T-helper 1 cell treated with Interleukin-12 subunit alpha and Interleukin-12 subunit beta and Interleukin-4 antibody, amounts not matched to agents 30 ng/mL and 1 ng/mL, for 36 hours (primary cell): Measurements from ENCODE around the gene NKX6-1. TPM values are rescaled to one million over a fixed set of nuclear protein-coding genes. Genes with fewer than 3 reads are reported as not detected.

Experiments used
- intact Hi-C: fragments of 100-400 bp; cut with micrococcal nuclease; formaldehyde crosslinking; loops from one replicate; pipeline ENCODE4 v1.15.1; 2024
- total RNA-seq: library from RNA; stranded (reverse); gene quantifications from 2 replicates; pipeline ENCODE4 v1.2.3, GENCODE V29; 2022

NKX6-1 gene
- total RNA-seq, 1 donor from 2014 or later, result not detected

DNA sequence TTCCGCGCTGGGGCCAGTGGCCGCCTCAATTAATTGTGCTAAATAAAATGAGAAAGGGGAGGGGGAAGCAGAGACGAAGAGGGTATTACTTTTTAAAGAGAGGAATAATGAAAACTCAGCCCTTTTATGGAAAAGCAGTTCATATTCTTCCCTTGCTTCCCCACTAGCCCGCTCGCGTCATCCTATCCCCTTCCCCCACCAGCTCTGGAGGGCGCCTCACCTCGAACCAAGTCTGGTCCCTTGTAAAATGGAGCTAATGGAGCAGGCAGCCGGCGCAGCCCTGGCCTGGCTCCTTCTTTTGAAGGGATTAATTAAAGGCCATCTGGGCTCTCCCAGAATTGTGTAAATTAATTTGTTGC, 511 bp upstream of the NKX6-1 start:
- intact Hi-C loops, result loop anchor here (10.0 kb wide), 1 partner anchor 465 kb away; the partner anchor contains the start of gene WDFY3

DNA sequence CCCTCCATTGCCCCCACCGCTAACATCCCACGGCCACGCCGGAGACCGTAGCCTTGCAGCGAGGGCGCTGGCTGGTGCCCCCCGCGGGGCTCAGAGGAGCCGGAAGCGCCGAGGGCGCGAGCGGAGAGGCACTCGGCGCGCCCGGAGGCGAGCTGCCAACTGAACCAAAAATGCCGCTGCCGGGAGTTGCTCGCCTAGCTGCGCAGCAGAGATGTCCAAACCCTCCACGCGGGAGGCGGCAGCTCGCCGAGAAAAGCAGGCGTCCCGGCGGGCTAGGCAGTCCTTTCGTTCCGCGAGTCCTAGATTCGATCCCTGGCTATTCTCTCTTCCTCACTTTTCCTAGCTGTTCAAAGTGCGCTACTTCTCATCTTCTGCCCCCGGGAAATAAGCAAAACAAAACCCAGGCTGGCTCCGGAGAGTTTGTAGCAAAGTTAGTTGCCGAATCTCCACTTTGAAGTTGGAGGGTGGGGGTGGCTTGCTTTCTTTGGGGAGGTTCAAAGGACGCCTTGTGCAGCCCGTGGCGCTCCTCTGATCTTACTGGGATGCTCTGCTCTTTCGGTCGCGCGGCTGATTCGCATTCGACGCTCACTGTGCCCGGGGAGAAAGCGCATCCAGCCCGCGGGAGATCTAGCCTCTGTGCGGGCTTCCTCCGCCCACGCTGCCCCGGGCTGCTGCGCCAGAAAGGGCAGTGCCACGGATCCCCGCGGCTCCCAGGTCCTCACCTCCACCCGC, 723 bp downstream of the NKX6-1 start:
- intact Hi-C loops, result loop anchor here (10.0 kb wide), 1 partner anchor 466 kb away; the partner anchor contains the start of gene WDFY3

DNA sequence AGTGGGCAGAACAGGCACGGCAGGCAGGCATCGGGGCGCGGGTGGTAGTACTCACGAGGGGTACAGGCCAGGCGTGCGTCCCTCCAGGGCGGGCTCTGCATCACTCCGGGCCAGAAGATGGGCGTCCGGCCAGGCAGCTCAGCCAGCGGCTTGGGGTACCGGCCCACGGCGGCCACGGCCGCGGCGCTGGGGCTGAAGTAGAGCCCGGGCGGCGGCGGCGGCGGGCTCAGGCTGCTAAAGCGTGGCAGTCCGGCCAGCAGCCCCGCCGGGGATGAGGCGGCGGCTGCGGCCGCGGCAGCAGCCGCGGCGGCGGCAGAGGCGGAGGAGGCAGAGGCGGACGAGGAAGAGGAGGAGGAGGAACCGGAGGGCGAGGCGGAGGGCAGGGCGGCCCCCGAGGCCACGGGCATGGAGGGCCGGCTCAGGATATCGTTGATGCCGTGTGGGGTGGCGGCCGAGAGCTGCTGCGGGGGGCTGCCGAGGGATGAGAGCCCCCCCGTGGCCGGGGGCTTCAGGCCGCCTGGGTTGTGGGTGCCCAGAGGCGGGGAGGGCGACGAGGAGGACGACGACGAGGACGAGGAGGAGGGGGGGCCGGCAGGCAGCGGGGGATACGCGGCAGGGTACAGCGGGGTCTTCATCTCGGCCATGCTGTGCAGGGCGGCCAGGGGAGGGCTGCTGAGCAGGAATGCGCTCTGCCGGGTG, 1.4 kb downstream of the NKX6-1 start:
- intact Hi-C loops, result loop anchor here (10.0 kb wide), 1 partner anchor 467 kb away; the partner anchor contains the start of gene WDFY3

DNA sequence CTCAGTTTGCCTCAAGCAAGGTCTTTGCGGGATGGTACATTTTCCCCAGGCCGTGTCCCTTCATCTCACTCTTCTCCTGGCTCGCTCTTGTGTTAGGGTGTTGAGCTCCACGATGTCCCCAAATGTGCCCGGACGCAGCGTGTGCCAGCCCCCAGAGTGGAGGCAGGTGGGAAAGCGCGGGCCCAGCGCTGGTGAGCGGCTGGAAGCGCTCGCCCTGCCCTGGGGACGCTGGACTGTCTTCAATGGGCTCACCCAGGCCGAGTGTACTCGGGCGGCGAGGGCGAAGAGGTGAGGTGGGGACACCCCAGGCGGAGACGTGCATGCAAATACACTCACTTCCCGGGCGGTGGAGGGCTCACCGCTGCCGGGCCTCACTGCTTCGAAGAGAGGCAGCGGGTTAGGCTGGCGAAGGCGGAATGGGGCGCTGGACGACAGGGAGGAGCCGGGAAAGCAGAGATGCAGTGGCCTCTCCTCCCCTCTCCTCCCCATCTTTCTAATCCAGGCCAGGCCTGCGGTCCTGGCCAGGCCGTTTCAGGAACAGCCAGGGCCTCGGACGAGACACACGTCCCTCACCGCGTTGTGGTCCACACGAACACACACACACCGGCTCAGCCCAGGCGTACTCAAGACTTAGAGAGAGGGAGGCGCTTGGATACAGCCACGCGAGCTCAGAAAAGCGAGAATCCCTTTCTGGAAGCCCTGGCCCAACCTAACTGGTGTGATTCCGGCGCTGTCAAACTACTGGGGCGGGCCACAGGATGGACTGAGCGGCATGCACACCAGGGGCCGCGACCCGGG, 2.2 kb downstream of the NKX6-1 start:
- intact Hi-C loops, result loop anchor here (10.0 kb wide), 1 partner anchor 468 kb away; the partner anchor contains the start of gene WDFY3

DNA sequence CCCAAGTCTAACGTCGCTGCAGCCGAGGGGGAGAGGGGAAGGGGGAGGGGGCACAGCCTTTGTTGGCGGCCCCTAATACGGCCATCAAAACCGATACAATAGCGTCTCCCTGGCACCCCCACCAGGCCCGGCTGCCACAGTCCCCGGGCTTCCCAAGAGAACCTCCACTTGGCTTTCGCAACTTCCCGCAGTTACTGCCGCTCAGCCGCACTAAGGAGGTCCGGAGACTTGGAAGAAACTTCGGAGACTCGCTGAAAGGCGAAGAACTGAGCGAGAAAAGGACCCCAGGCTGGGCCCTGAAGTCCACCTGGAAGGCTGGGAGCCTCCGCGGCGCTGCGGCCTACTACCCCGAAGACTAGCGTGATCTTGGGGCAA, 2.8 kb downstream of the NKX6-1 start:
- intact Hi-C loops, result loop anchor here (10.0 kb wide), 1 partner anchor 468 kb away; the partner anchor contains the start of gene WDFY3

DNA sequence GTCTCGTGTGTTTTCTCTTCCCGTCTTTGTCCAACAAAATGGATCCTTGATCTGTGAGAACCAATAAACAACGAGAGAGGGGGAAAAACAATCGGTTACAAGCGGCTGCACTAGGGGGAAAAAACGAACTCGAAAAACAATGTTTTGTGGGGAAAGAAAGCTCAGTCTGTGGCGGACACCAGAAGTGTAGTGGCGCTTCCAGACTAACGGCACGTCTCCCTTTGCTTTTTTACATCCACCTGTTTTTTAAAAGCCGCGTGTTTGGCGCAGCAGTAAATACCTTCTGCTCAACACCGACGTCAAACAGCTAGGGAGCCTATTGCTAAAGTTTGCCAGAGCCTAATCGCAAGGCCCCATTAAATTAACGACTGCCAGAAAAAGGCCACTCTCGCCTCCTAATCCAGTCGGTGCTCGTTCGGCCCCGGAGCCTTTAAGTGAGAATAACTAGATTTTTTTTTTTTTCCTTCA, 3.3 kb downstream of the NKX6-1 start:
- intact Hi-C loops, result loop anchor here (10.0 kb wide), 1 partner anchor 469 kb away; the partner anchor contains the start of gene WDFY3

DNA sequence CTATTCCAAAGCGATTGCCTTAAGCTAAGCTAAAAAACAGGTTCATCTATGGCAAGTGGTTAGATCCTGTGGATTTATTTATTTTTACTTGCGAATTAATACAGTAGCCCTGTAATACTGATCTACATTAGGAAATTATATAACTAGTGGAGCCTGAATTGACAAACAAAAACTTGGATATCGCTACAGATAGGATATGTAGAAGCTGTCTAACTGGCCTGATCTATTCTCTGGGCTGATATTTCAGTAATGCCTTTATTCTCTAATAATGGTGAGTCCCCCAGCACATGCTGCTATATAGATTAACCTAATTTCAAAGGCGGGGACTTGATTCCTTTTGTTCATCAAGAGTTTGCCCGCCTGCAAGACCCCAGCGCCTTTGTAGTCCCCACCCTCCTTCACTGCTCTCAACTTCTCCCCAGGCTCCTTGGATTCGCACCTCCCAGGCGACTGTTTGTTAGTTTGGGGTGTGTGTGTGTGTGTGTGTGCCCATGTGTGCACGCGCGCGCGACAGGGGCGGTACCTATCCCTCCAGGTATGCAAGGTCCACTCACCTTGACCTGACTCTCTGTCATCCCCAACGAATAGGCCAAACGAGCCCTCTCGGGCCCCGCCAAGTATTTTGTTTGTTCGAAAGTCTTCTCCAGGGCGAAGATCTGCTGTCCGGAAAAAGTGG, 3.8 kb downstream of the NKX6-1 start:
- intact Hi-C loops, result loop anchor here (10.0 kb wide), 1 partner anchor 470 kb away; the partner anchor contains the start of gene WDFY3

DNA sequence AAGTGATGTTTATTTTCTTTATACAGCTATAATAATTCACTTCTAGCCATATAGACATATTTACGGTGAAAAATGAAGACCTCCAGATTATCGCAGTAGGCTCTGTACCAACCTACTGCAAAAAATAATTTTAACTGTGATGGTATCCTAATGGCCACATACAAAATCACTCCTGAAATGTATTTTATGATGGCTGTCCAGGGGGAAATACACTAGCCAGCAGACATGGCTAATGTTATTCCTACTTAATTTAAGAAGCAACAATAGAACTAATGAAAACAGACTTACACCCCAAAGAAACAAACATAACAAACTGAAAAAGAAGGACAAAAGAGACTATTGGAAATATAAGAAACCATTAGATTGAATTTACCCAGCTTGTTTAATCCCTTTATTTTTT, 4.6 kb downstream of the NKX6-1 start:
- intact Hi-C loops, result loop anchor here (1.0 to 10.0 kb wide), 2 partner anchors 10 to 470 kb away; partner anchors contain the start of gene WDFY3

DNA sequence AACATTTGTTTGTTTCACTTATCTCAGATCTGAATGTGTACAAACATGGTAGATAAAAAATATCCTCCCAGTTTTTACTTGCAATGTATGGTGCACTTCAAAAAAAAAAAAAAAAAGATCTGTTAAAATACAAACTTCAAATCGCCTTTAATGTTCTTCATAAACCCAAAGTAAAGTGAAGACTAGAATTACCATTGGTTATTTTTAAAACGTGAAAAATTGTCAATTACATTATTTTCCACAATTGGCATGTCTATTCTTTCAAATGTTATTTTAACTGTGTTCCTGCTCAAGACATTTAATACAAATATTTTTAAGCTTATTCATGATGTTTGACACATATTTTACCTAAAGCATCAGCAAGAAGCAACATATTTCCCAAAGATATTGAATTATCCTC, 5.0 kb downstream of the NKX6-1 start:
- intact Hi-C loops, result loop anchor here (1.0 to 10.0 kb wide), 2 partner anchors 10 to 471 kb away; partner anchors contain the start of gene WDFY3

DNA sequence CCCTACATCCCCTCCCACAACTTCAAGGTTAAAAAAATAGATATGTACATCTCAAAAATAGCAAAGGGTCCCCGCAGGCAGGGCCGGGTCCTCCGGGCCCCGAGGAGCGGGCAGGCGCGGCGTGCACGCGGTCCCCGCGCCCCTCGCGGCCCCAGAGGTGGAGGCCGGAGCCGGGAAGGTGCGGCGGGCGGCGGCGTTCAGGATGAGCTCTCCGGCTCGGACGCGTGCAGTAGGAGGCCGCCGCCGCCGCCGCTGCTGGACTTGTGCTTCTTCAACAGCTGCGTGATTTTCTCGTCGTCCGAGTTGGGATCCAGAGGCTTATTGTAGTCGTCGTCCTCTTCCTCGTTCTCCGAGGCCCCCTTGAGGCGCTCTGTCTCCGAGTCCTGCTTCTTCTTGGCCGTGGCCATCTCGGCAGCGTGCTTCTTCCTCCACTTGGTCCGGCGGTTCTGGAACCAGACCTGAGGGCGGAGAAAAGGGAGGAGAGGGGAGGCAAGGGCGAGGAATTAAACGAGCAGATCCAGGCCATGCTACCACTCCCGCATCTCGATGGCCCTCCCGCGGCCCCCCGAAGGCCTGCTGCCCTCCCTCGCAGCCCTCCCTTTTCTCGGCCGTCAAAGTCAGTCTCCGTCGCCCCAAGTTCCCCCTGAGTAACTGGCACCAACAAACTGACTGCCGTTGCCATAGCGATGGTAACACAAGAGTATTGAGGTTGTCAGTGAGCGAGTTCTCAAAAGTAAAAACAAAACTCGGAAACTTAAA, 5.8 kb downstream of the NKX6-1 start:
- intact Hi-C loops, result loop anchor here (10.0 kb wide), 1 partner anchor 472 kb away; the partner anchor contains the start of gene WDFY3

DNA sequence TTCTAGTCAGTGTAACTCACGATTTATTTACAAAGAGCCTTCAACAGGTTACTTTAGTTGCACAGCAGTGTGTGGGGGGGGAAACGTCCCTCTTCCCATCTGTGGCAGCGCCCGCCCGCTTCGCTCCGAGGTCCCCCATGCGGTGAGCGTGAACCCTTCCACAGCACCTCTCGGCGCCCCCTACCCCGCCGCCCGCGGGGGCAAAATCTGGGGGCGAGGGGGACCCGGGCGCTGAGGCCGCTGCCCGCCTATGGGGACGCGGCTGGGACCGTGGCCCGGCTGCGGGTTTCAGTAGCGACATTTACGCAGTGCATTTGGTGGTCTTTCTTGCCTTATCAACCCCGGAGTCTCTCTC, 6.4 kb downstream of the NKX6-1 start:
- intact Hi-C loops, result loop anchor here (10.0 kb wide), 1 partner anchor 472 kb away; the partner anchor contains the start of gene WDFY3

DNA sequence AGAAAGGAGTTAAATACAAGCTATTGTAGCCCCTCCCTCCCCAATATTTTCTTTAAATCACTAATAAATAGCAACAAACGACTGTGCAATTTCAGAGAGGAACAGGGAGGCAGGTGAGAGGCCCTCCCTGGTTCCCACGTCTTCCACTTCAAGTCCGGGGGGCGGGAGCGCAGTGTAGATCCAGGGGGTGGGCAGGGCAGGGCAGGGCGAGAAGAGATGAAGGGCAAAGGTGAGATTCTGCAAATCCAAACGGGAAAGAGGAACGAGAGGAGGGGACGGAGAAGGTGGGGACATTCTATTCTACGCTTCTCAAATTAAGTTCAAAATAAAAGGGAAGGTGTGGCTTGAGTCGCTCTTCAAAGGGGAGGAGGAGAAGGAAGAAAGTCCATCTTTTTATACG, 6.8 kb downstream of the NKX6-1 start:
- intact Hi-C loops, result loop anchor here (10.0 kb wide), 1 partner anchor 473 kb away; the partner anchor contains the start of gene WDFY3

DNA sequence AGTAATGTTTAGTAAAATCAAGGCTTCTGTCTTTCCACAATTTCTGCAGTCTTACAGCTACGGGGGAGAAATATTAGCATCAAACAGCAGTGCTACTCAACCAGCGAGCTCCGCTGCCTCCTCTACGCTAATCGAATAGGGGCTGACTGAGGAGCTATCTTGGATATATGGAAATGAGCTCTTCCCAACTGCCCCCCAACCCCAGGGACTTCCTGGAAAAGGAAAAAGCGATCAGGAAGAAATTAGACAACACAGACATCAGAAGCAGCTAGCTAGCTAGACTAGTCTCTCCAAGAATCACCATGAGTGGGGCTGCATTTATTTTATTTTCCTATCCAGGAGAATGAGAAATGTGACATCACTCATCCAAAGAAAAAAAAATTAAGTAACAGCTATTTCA, 7.6 kb downstream of the NKX6-1 start:
- intact Hi-C loops, result loop anchor here (1.0 to 10.0 kb wide), 2 partner anchors 12 to 473 kb away; partner anchors contain the start of gene WDFY3

DNA sequence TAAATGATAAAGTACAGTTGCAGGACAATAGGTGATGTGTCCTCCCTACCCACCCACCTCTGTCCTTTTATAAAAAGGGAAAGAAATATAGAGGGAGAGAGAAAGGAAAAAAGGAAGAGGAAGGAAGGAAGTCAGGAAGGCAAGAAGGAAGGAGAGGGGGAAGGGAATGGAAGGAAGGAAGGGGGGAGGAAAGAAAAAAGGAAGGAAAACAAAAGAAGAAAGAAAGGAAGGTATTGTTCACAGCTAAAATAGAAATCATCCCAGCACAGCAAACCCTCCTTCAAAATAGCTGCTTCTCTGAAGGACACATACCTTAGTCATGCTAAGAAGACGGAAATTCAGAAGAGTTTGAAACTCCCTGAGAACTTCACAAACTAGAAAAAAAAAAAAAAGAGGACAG, 8.4 kb downstream of the NKX6-1 start:
- intact Hi-C loops, result loop anchor here (1.0 to 10.0 kb wide), 2 partner anchors 13 to 474 kb away; partner anchors contain the start of gene WDFY3

DNA sequence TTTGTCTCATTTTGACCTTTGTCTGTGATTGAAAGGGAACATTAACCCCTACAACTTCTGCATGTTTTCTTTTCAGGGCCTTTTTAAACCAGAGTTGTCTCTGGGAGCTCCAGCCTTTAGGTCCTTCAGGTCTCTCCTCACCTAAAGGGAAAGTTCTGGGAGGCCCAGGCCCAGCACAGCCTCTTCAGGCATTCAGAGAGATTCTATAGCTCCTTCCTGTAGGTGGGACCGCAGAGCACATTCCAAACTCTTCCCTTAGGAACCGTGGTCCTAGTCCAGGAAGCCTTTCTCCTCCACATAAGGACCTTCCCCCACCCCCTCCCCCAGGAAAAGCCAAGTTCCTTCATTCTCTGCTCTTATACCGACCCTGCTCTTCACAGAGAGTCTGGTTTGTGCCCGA, 14.9 kb downstream of the NKX6-1 start:
- intact Hi-C loops, result loop anchor here (1.0 kb wide), 1 partner anchor 10 kb away; no protein-coding TSS in a partner anchor

DNA sequence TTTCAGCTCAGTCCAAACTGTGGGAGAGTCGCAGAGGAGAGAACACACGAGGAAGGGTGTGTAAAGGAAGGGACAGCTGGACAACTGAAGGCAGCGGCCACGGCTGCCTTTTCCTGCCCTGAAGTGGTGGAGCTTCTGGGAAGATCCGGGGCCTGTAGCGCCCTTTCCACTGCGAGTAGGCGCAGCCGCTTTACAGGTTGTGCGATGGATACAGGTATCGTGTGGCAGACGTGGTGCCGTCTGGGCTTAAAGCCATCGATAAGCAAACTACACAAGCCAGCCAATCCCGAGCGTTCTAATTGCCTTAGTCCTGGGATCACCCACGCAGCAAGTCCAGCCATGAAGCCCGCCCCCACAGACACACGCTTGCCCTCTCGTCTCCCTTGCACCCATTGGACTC, 15.4 kb downstream of the NKX6-1 start:
- intact Hi-C loops, result loop anchor here (1.0 kb wide), 1 partner anchor 11 kb away; no protein-coding TSS in a partner anchor

DNA sequence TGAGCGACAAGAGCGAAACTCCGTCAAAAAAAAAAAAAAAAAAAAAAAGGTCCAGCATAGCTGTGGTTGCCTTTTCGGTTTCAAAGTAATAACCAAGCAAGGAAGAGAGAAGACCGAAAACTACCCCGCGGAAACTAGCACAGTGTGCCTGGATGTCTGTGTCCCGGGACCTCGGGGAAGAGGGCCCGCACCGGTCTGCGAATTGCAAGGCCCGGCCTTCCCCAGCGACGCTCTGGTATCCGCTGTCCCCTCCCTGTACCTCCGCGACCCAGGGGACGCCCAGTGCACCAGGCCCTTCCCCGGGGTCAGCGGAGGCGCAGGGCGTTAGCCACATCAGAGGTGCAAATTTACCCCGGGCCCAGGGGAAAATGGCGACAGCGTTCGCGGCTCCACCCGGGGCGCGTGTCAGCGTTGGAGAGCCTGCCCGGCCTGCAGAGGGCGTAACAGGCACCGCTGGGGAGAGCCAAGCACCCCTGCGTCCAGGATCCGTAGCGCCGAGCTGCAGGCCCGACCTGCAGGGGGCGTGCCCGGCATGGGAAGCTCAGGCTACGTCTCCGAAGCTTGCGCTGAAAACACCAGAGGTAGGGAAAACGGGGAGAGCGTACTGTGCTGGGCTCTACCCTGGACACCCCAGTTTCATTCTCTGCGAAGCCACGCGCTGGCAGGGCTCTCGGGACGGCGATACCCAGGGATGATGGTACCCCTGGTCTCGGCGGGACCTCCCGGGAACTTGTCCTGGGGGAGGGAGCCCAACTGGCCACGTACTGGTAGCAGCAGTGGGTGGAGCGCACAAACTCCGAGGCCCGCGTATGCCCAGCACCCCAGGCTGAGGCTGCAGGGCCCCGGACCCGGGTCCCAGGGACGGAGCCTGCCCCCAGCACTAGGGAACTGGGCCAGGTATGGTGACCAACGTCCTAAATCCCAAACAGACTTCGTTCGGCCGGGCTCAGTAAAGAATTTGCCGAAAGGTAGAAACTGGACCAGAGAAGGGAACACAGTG, 16.2 kb downstream of the NKX6-1 start:
- intact Hi-C loops, result no loop called here

DNA sequence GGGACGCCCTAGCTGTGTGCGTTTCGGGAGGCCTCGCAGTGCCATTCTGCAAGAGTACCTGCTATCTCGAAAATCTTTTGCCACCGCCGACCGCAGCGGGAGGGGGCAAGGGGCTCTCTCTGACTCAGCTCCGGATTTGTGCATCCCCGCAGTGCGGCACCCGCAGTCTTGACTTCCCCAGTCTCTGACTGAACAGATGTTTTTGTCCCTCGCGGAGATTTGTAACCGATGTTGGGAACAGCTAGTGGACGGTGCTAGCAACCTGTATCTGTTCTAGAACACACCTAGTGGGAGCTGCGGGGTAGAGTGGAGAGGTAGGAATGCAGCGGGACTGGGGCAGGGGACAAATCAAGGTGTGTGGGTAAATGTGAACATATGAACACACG, 17.2 kb downstream of the NKX6-1 start:
- intact Hi-C loops, result no loop called here
